ENCODE measurements around the gene PIGR.
"Not testable (repeated sequence)": the region's sequence is repeated elsewhere in the genome, so short reads cannot be mapped to it uniquely, and the experiment has no call there.

The PIGR gene

GRCh38 chr1:206933333-206933945 lies 12.8 kb downstream of the PIGR start:
- peak; percentile 64 to 66 for DNase-seq (ENCODE audit: low read depth in 2 of 2)

- DNase-seq (ENCODE audit: low read depth in 2 of 2), result no peak
Measured at GRCh38 chr1:206932177-206932576, 14.1 kb downstream of the PIGR start.

GRCh38 chr1:206931709-206932108 lies 14.6 kb downstream of the PIGR start:
- DNase-seq (ENCODE audit: low read depth in 2 of 2), result no peak

DNA sequence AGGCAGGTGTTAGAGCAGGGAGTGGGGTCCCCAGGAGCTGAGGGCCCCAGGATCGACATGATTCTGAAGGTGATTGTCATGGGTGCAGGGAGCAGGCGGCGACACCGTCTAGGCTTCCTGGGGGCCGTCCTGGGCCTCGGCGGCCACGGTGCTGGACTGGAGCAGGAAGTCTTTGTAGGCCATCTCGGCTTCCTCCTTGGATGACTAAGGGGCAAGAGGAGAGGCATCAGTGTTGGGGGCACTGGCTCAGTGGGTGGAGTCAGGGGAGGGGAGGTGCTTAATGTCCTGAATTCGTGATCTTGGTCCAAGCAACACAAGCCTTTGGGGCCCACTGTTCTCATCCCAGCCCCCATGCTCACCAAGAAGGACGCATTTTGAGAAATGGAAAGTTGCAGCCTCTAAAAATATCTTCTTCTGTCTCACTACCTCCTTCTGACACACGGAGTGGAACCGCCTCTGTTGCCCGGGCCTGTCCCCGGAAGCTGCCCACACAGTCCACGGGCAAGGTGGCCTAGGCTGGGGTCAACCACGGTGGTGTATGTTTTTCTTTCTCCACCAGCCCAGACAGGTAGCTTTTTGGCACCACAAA lies 16.0 kb downstream of the PIGR start:
- peak in 1 of 2 donors; percentile 28 for DNase-seq (ENCODE audit: low read depth in 2 of 2)

- DNase-seq (ENCODE audit: low read depth in 2 of 2), result no peak
Measured at GRCh38 chr1:206929524-206929923, 16.7 kb downstream of the PIGR start.

DNA sequence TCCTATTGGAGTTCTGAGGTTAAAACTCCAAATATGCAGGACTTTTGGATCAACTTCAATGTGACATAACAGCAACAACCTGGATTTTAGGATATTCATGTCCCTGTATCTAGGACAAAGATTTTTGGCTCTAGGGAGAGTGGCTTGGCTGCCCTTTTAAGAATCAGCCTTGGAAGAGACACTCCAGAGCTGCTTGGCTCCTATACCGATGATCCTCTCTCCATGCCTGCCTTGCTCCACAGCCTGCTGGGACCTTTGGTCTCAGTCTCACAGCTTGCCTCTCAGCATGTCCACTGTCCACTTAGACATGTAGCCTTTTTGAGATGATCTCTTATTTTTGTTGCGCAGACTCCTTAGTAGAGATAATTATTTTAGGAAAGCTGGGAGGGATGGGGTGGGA lies 20.0 kb downstream of the PIGR start:
- no peak for DNase-seq (ENCODE audit: low read depth in 2 of 2)

GRCh38 chr1:206925106-206925736 lies 21.0 kb downstream of the PIGR start:
- DNase-seq (ENCODE audit: low read depth in 2 of 2), result no peak

- no peak for DNase-seq (ENCODE audit: low read depth in 2 of 2)
Measured at GRCh38 chr1:206924592-206925105, 21.6 kb downstream of the PIGR start.

- not testable (repeated sequence) for DNase-seq (ENCODE audit: low read depth in 2 of 2)
Measured at GRCh38 chr1:206923961-206924557, 22.2 kb downstream of the PIGR start.

- peak in 1 of 2 donors; percentile 49 for DNase-seq (ENCODE audit: low read depth in 2 of 2)
Measured at GRCh38 chr1:206923009-206923960, 23.0 kb downstream of the PIGR start.

DNA sequence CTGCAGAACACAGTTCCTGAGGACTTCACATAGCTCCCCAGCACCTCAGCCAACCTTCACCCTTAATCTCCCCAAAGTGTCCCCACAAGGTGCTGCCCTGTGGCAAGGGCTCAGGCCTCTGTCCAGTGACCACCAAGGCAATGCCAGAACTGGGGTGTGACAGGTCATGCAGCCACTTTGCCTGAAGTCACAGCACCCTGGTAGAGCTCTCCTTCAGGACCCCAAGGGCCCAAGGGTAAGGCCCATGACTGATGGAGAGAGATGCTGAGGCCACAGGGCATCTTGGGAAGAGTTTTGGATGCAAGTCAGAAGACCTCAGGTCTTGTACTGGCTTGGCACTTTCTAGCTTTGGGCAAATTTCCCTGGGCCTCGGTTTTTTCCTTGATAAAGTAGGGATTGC lies 23.7 kb downstream of the PIGR start:
- DNase-seq (ENCODE audit: low read depth in 2 of 2), result no peak

GRCh38 chr1:206921772-206922265 lies 24.4 kb downstream of the PIGR start, which contains the start of gene FCMR:
Gene FCMR (minus strand): TSS chr1:206921941. CDS start chr1:206921854, 87 bp downstream.
- DNase-seq (ENCODE audit: low read depth in 2 of 2), result no peak

GRCh38 chr1:206918076-206918475 lies 28.2 kb downstream of the PIGR start:
- no peak for DNase-seq (ENCODE audit: low read depth in 2 of 2)

- DNase-seq (ENCODE audit: low read depth in 2 of 2), result no peak
Measured at GRCh38 chr1:206916000-206916709, 30.1 kb downstream of the PIGR start.

DNA sequence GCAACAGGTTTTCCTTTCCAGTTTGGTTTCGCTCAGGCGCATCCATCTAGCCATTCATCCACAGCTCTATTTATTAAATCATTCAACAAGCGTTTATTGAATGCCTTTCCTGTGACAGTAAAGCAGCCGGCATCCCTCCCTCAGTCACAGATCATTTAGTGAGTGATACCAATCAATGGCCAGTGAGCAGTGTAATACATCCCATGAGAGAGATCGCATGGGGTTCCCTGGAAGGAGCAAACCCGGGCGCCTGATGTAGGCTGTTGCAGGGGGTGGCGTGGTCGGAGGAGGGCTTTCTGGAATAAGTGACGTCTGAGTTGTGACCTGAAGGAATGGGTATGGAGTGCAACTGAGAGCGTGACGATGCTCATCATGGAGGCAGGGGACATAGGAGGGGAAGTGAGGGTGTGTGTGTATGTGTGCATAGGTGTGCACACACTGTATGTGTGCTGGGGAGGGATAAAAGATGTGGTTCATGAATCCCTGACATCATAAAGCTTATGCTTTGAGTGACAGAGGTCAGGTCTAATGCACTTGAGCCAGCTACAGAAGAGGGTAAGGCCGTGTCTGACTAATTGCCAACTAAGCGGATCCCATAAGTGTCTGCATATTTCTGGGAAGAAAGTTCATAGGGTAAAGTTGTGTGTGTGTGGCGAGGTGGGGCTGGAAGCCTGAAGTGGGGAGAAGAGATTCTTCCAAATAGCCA lies 31.1 kb downstream of the PIGR start:
- no peak for DNase-seq (ENCODE audit: low read depth in 2 of 2)

DNA sequence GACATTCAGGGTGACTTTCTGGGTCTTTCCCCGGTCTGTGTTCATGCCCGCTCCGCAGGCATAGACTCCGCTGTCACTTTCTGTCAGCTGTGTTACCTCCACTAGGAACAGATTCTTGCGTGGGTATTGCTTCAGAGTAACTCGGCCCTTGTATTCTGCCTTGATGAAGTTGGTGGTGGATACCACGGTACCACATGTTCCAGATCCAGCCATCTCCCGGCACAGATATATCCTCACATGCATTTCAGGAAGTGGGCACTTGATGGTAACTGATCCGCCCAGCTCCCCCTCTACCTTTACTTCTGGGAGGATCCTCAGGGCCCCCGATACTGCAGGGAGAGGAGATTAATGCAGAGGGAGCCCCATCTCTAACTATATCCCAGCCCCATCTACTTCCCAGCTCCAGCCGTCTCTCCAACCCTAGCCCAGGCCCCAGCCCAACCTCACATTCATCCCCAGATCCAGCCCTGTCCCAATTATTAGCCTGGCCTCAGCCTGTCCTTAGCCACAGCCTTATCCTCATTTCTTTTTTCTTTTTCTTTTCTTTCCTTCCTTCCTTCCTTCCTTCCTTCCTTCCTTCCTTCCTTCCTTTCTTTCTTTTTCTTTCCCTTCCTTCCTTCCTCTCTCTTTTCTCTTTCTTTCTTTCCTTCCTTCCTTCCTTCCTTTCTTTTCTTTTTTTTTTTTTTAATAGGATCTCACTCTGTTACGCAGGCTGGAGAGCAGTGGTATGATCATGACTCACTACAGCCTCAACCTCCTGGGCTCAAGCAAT lies 32.3 kb downstream of the PIGR start:
- DNase-seq (ENCODE audit: low read depth in 2 of 2), result no peak

- DNase-seq (ENCODE audit: low read depth in 2 of 2), result no peak
Measured at GRCh38 chr1:206912445-206913095, 33.7 kb downstream of the PIGR start.

- no peak for DNase-seq (ENCODE audit: low read depth in 2 of 2)
Measured at GRCh38 chr1:206911064-206911663, 35.1 kb downstream of the PIGR start.
